Retinal pigment epithelial cell (primary cell): ENCODE measurements around the gene SMOC1.

Experiments
- DNase-seq: peaks from one replicate; pipeline ENCODE4 v3.0.0-alpha.2; 2010; ENCODE audit warnings: low read depth
- H3K4me3 ChIP-seq: 2 replicates; pipeline ENCODE4 v1.5.1; 2011; ENCODE audit warnings: mild to moderate bottlenecking, low read length, control low read depth, moderate library complexity
- TF ChIP-seq, protein P1 (sequence below): conservative IDR thresholded peaks from 2 replicates; pipeline ENCODE4 v1.5.1; 2011; ENCODE audit warnings: low read depth, low read length, control low read depth, inconsistent platforms

Gene SMOC1

DNA sequence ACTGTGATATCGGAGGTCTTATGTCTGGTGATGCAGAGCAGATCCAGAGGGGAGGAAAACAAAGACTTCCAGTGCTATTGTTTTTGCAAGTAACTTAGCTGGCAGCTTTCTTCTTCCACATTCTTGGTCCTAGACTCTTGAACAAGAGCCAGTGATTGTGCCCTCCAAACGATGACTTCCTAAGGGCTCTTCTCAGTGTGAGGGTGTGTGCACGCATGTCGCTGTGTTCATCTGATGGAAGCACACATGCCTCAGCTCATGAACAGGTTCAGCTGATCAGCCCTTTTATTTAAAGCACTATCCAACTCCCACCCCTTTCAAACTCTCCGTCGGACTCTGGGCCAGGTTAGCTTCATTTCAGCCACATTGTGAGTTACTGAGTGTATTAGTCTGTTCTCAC is 59.5 kb downstream of the SMOC1 start:
- no peak for DNase-seq
- H3K4me3 ChIP-seq = no peak overlapping the region
- TF ChIP-seq, protein P1, sequence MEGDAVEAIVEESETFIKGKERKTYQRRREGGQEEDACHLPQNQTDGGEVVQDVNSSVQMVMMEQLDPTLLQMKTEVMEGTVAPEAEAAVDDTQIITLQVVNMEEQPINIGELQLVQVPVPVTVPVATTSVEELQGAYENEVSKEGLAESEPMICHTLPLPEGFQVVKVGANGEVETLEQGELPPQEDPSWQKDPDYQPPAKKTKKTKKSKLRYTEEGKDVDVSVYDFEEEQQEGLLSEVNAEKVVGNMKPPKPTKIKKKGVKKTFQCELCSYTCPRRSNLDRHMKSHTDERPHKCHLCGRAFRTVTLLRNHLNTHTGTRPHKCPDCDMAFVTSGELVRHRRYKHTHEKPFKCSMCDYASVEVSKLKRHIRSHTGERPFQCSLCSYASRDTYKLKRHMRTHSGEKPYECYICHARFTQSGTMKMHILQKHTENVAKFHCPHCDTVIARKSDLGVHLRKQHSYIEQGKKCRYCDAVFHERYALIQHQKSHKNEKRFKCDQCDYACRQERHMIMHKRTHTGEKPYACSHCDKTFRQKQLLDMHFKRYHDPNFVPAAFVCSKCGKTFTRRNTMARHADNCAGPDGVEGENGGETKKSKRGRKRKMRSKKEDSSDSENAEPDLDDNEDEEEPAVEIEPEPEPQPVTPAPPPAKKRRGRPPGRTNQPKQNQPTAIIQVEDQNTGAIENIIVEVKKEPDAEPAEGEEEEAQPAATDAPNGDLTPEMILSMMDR = no peak

DNA sequence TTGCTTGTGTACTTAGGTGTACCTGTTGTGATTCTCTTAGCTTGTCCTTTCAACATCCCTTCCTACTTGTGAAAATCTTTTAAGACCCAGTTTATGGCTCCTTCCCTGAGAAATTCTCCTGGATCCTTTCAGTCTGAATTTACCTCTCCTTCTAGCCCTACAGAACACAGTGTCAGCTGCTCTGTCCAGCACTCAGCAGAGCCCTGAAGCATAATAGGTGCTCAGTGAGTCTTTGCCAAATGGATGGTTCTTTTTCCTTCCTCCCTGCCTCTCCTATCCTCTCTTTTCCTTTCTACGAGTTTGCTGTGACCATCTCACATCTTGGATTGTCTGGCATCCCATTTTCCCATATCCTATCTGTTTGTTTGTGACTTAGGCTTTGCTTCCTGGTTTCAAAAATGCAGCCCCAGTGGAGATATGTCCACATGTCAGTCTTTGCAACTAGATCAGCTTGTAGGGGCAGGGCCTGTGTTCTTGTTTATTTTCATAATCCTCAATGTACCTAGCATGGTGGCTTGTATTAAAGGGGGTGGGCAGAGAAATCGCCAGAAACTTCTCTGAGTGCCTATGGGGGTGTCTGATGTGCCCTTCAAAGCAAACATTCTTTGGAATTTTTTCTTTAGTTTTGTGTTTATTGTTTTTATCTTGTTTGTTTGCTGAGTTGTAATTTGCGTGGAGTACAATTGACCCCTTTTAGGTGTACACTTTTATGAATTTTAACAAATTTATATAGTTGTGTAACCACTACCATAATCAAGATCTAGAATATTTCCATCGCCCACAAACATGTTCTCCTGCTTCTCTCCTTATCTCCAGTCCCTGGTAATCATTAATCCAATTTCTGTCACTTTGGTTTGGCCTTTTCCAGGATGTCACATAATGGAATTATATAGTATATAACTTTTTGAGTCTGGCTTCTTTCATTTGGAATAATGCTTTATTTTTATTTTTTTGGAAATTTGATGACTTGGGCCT is 62.8 kb downstream of the SMOC1 start:
- TF ChIP-seq, protein P1 = no peak
- H3K4me3 ChIP-seq = no peak overlapping the region
- no peak for DNase-seq

DNA sequence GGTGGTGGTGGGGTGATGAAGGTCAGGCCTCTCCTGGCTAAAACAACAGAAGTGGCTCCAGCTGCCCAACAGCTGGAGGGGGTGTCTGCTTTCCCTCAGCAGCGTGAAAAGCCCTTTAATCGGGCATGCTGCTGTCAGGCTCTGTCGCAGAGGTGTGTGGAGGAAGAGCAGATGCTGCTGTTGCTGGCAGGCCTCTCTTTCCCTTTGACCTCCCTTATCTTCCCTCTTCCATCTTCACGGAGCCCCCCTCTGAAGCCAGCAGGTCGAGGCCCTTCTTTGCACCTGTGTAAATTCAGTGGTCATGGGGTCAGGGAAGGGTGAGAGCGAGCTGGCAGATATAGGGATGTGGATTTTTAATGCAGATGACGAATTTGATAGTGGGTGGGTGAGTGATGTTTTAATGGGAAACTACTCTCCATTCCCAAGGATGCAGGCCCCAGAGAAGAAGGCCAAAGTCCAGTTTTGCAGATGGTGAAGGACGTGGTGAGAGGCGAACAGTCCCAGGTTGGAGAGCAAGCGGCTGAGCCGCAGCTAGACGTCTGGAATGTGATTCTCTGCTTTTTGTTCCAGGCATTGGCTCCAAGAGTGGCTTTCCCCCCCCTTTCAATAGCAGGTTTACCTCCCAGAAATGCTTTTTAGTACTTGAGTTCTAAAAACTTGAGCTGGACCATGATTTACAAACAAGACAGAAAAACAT is 64.0 kb downstream of the SMOC1 start:
- TF ChIP-seq, protein P1 = no peak
- DNase-seq = no peak
- H3K4me3 ChIP-seq = no peak overlapping the region

DNA sequence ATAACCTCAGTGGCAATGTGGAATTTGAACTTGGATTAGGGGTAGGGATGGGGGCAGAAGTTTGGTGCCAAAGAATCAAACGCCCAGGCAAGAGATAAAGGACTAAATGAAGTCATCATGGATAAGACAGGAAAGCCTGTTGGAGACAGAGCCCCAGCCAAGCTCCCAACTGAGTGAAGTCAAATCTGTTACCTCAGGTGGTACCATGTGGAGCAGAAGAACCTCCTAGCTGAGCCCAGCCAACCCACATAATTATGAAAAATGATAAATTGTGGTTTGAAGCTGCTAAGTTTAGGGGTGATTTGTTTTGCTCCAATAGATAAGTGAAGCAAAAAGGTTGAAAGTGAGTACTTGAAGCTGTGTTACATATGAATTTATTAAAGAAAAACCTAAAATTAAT is 66.1 kb downstream of the SMOC1 start:
- DNase-seq = no peak
- H3K4me3 ChIP-seq = no peak overlapping the region
- TF ChIP-seq, protein P1 = no peak

DNA sequence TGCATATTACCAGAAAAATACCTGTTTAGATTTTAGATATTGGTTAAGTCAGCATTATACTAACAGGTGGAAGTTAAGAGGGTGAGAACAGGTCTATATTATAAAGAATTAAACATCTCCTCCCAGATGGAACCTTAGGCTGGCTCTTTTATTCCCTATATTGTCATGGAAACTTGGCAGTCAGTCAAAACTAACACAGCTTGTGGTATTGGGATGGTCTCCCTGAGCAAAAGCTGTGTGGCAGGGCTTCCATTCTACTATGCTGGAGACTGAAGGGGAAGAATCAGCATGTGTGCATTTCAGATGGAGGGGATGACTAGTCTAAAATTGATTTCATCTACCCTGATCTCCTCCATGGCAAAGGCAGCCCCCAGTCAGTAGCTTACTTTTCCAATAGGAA is 66.7 kb downstream of the SMOC1 start:
- H3K4me3 ChIP-seq = no peak overlapping the region
- no peak for DNase-seq

DNA sequence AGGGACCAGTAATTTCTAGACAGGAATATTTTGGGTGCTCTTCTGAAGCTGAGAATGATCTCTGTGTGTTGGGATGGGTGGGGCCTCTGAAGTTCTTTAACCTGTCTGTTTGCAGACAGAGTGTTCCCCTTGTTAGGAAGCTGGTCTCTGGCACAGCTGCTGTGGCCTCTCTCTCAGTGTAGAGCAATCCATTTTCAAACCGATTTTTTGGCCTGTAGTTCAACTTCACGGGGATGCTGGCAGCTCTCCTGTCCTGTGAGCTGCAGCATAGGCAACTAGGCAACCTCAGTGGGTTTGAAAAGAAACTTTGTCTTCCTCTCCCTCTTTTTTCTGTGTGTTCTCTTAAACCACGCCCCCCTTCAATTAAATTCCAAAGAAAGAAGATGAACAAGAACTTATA is 69.1 kb downstream of the SMOC1 start:
- TF ChIP-seq, protein P1 = no peak
- no peak for DNase-seq

More for the DNA sequence above, 66.7 kb downstream of the SMOC1 start:
- TF ChIP-seq, protein P1 = no peak

More for the DNA sequence above, 69.1 kb downstream of the SMOC1 start:
- H3K4me3 ChIP-seq = no peak overlapping the region
